ENCODE measurements around the gene ZNF782.
"Not testable (repeated sequence)": the region's sequence is repeated elsewhere in the genome, so short reads cannot be mapped to it uniquely, and the experiment has no call there.

ZNF782 gene

GRCh38 chr9:96853781-96854650 lies at the start of gene ZNF782:
ZNF782 (minus strand) TSS chr9:96854514; CDS start chr9:96851961, 2,553 bp downstream.
- peak; percentile 91 to 92 for DNase-seq

- not testable (repeated sequence) for DNase-seq
Measured at GRCh38 chr9:96900010-96900409, 45.7 kb upstream of the ZNF782 start.

GRCh38 chr9:96892131-96892530 lies 37.8 kb upstream of the ZNF782 start:
- no peak for DNase-seq

- no peak for DNase-seq
Measured at GRCh38 chr9:96888591-96888990, 34.3 kb upstream of the ZNF782 start.

GRCh38 chr9:96885424-96885823 lies 31.1 kb upstream of the ZNF782 start:
- no peak for DNase-seq

GRCh38 chr9:96884443-96884842 lies 30.1 kb upstream of the ZNF782 start:
- DNase-seq: peak; percentile 17 to 49

- peak; percentile 17 to 34 for DNase-seq
Measured at GRCh38 chr9:96883922-96884321, 29.6 kb upstream of the ZNF782 start.

GRCh38 chr9:96877269-96877668 lies 23.0 kb upstream of the ZNF782 start:
- DNase-seq: no peak

GRCh38 chr9:96875461-96876142 lies 21.3 kb upstream of the ZNF782 start:
- peak; percentile 16 to 27 for DNase-seq

GRCh38 chr9:96874947-96875460 lies 20.7 kb upstream of the ZNF782 start:
- DNase-seq: no peak

GRCh38 chr9:96874201-96874785 lies 20.0 kb upstream of the ZNF782 start:
- no peak for DNase-seq

GRCh38 chr9:96871176-96871575 lies 16.9 kb upstream of the ZNF782 start:
- DNase-seq: no peak

GRCh38 chr9:96868709-96869108 lies 14.4 kb upstream of the ZNF782 start:
- no peak for DNase-seq

- DNase-seq: no peak
Measured at GRCh38 chr9:96867079-96867804, 12.9 kb upstream of the ZNF782 start.

- not testable (repeated sequence) for DNase-seq
Measured at GRCh38 chr9:96865240-96865639, 10.9 kb upstream of the ZNF782 start.

- DNase-seq: no peak
Measured at GRCh38 chr9:96859461-96860198, 5.3 kb upstream of the ZNF782 start.

GRCh38 chr9:96858670-96859069 lies 4.4 kb upstream of the ZNF782 start:
- no peak for DNase-seq

- no peak for DNase-seq
Measured at GRCh38 chr9:96858018-96858573, 3.8 kb upstream of the ZNF782 start.

GRCh38 chr9:96856363-96857286 lies 2.3 kb upstream of the ZNF782 start:
- peak; percentile 63 to 79 for DNase-seq

- DNase-seq: no peak
Measured at GRCh38 chr9:96854651-96855273, 448 bp upstream of the ZNF782 start.

Data from inflammatory macrophage treated with lipopolysaccharide for 1 hour (primary cell).